Measurements from ENCODE around the gene PHF3. TPM values are rescaled to one million over a fixed set of nuclear protein-coding genes. Genes with fewer than 3 reads are reported as not detected.

PHF3 gene
- total RNA-seq, 1 experiment from 2014 or later: 56.4 TPM

- no peak for TF ChIP-seq PRDM15 (CRISPR knock-in tag; IDR thresholded peaks at IDR 0.05)
- TF ChIP-seq ZNF671 (CRISPR knock-in tag; IDR thresholded peaks at IDR 0.05): no peak
- TF ChIP-seq SMAD4 (CRISPR knock-in tag; IDR thresholded peaks at IDR 0.05): no peak
- TF ChIP-seq GRHL2 (CRISPR knock-in tag; IDR thresholded peaks at IDR 0.05; ENCODE audit: insufficient replicate concordance, severe bottlenecking): no peak
- no peak for TF ChIP-seq NR1H2 (CRISPR knock-in tag; IDR thresholded peaks at IDR 0.05)
- no peak for TF ChIP-seq ARID4B (CRISPR knock-in tag; IDR thresholded peaks at IDR 0.05; ENCODE audit: borderline replicate concordance)
These were observed 73.0 kb downstream of the PHF3 start (continued) for GRCh38 chr6:63708631-63709030.

DNA sequence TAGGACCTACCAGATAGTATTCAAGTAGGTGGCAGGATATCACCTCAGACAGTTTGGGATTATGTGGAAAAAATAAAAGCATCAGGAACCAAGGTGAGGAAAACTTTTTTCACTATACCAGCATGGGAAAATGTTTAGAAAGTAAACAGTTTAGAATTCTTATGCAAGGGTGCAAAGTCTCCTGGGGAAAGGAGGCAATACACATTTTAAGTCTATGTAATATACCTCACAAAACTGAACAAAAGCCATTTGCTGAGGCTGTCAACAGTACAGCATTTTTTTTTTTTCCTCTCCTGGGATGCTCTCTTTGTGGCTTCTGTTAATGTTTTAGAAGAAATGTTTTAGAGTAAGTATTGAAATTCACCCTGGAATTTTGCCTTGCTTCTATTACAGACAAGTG lies 73.5 kb downstream of the PHF3 start:
- Mint-ChIP-seq H3K27ac (no peak overlapping the region), H3K36me3 (peaks cover 74% of the 10 kb centered on the region)
- ATAC-seq: no peak

GRCh38 chr6:63713332-63713731 lies 77.7 kb downstream of the PHF3 start:
- ATAC-seq: no peak
- ChIA-PET CTCF (no interaction called here), POLR2A (no interaction called here)
- H3K36me3 Mint-ChIP-seq: peaks cover 44% of the 10 kb centered on the region
- TF ChIP-seq CTCF (IDR thresholded peaks at IDR 0.05): no peak
- no peak for TF ChIP-seq ZNF416 (CRISPR knock-in tag; IDR thresholded peaks at IDR 0.05)
- TF ChIP-seq ZNF138 (CRISPR knock-in tag; conservative IDR thresholded peaks at IDR 0.05): no peak
- TF ChIP-seq JAZF1 (CRISPR knock-in tag; IDR thresholded peaks at IDR 0.05): no peak
- H3K4me1 Mint-ChIP-seq: no peaks in the 10 kb centered on the region
- no peak overlapping the region for H3K4me3 Mint-ChIP-seq
- no peaks in the 10 kb centered on the region for H3K9me3 Mint-ChIP-seq
- H3K27me3 Mint-ChIP-seq (ENCODE audit: low read depth): no peaks in the 10 kb centered on the region
- DNase-seq (ENCODE audit: low spot score): no peak
- H3K27ac Mint-ChIP-seq: no peak overlapping the region

More for the DNA sequence above, 73.5 kb downstream of the PHF3 start:
- ChIA-PET CTCF (no interaction called here), POLR2A (no interaction called here)
- no peaks in the 10 kb centered on the region for H3K9me3 Mint-ChIP-seq
- H3K27me3 Mint-ChIP-seq (ENCODE audit: low read depth): no peaks in the 10 kb centered on the region
- no peak overlapping the region for H3K4me3 Mint-ChIP-seq
- TF ChIP-seq ESRRA (CRISPR knock-in tag; IDR thresholded peaks at IDR 0.05; ENCODE audit: borderline replicate concordance) (no peak), ZNF396 (CRISPR knock-in tag; IDR thresholded peaks at IDR 0.05; ENCODE audit: borderline replicate concordance) (no peak), IRF2 (CRISPR knock-in tag; IDR thresholded peaks at IDR 0.05; ENCODE audit: borderline replicate concordance, low read depth) (no peak)
- no peaks in the 10 kb centered on the region for H3K4me1 Mint-ChIP-seq
- DNase-seq (ENCODE audit: low spot score): no peak
